Stimulated activated CD4-positive, alpha-beta T cell treated with anti-CD3 and anti-CD28 coated beads, Interleukin-2, amount 100 ng/mL, for 24 hours (primary cell): ENCODE results near the gene DCTPP1.
"Not testable (repeated sequence)": the region's sequence is repeated elsewhere in the genome, so short reads cannot be mapped to it uniquely, and the experiment has no call there.

Source experiments
- DNase-seq, 2 donors: peaks; one replicate each; pipeline ENCODE4 v3.0.0-alpha.2; 2020

DCTPP1 gene

GRCh38 chr16:30429678-30430427, at the start of gene DCTPP1:
DCTPP1 (minus strand) TSS chr16:30430030; CDS start chr16:30429980, 50 bp downstream.
- DNase-seq = peak; percentile 97

- DNase-seq = no peak
These were observed 49.1 kb upstream of the DCTPP1 start for GRCh38 chr16:30478766-30479478.

GRCh38 chr16:30477773-30478172, 47.9 kb upstream of the DCTPP1 start:
- not testable (repeated sequence) for DNase-seq

DNA sequence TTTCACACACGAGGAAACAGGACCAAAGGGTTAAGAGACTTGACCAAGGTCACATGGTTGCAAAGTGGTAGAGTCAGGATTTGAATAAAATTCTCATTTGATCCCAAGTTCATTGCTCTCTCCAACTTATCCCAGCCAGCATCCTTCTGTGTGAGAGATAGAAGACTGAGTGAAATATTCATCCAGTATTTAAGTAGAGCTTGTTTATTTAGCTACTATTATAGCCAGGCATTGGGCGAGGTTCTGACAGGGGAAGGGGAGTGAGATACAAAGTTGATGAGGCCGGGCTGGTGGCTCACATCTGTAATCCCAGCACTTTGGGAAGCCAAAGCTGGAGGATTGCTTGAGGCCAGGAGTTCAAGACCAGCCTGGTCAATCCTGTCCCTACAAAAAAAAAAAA, 47.2 kb upstream of the DCTPP1 start:
- no peak for DNase-seq

DNA sequence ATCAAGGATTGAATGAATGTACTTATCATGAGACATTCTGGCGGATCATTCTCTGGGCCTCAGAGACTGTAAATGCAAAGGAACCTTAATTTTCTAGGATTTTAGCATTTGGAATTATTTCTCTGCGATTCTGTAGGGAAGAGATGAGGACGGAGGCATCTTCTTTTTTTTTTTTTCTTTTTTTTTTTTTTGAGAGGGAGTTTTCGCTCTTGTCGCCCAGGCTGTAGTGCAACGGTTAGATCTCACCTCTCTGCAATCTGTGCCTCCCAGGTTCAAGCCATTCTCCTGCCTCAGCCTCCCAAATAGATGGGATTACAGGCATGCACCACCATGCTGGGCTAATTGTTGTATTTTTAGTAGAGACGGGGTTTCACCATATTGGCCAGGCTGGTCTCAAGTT, 44.9 kb upstream of the DCTPP1 start:
- DNase-seq = no peak

- DNase-seq = no peak
These were observed 44.2 kb upstream of the DCTPP1 start for GRCh38 chr16:30474074-30474452.

- DNase-seq = peak; percentile 73 to 77
These were observed 43.6 kb upstream of the DCTPP1 start for GRCh38 chr16:30473231-30474073.

GRCh38 chr16:30472328-30472942, 42.6 kb upstream of the DCTPP1 start, which contains the start of gene ITGAL:
ITGAL (plus strand) TSS chr16:30472742; CDS start chr16:30472838, 96 bp downstream.
- DNase-seq = peak; percentile 81 to 86

DNA sequence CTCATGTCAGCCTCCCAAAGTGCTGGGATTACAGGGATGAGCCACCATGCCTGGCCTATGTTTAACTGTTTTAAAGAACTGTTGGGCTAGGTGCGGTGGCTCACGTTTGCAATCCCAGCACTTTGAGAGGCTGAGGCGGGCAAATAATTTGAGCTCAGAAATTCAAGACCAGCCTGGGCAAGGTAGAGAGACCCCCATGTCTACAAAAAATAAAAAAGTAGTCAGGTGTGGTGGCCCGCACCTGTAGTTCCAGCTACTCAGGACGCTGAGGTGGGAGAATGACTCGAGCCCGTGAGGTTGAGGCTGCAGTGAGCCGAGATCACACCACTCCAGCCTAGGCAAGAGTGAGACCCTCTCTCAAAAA, 40.8 kb upstream of the DCTPP1 start:
- DNase-seq = no peak

DNA sequence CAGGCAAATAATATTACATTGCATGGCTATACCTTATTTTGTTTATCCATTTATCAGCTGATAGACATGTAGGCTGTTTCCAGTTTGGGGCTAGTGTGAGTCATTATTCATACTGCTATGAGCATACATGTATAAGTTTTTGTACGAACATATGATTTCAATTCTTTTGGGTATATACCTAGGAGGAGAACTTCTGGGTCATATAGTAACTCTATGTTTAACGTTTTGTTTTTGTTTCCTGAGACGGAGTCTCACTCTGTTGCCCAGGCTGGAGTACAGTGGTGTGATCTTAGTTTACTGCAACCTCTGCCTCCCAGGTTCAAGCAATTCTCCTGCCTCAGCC, 40.3 kb upstream of the DCTPP1 start:
- no peak for DNase-seq

DNA sequence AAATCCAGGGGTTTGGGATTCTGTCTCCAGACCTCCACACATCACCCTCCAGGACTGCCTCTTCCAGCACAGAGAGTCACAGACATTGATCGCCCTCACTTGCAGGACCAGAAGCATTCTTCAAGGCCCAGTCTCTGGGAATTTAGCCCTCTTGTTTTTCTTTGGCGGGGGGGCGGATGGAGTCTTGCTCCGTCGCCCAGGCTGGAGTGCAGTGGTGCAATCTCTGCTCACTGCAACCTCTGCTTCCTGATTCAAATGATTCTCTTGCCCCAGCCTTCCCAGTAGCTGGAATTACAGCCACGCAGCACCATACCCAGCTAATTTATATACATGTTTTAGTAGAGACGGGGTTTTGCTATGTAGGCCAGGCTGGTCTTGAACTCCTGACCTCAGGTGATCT, 34.2 kb upstream of the DCTPP1 start:
- DNase-seq = no peak

DNA sequence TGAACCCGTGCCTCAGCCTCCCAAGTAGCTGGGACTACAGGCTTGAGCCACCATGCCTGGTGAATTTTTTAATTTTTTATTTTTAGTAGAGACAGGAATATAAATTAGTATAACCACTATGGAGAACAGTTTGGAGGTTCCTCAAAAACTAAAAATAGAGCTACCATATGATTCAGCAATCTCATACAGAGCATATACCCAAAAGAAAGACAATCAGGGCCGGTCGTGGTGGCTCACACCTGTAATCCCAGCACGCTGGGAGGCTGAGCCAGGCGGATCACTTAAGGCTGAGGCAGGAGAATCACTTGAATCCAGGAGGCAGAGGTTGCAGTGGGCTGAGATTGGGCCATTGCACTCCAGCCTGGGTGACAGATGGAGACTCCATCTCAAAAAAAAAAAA, 31.6 kb upstream of the DCTPP1 start:
- not testable (repeated sequence) for DNase-seq

GRCh38 chr16:30459456-30459855, 29.6 kb upstream of the DCTPP1 start:
- DNase-seq = no peak

DNA sequence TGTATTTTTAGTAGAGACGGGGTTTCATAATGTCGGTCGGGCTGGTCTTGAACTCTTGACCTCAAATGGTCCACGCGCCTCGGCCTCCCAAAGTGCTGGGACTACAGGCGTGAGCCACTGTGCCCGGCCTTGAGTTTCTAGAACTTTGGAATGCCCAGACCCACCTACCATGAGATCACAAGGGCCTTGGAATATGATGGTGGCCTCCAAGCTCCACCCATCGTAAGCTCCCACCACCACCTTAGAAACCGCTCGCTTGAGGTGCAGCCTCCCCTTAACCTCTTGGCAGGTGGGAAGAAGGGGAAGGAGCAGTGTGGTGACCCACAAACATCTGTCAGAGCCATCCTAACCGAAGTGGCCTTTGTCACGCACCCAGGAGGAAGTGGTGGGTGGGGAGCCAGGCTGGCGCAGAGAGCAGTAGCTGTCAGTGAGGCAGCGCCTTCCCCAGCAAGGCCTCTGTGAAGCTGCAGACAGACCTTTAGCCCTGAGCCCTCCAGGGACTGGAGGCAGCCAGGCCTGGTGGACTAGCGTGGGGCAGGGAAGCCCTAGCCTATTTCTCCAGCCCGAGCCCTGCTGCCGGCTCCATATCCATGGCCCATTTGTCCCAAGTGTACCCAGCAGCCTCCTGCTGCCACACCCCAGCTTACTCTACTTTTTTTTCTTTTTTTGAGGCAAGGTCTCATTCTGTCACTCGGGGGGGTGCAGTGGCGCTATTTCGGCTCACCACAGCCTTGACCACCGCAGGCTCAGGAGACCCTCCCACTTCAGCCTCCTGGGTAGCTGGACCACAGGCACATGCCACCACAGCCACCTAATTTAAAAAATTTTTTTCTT, 28.9 kb upstream of the DCTPP1 start:
- peak; percentile 87 to 89 for DNase-seq

- no peak for DNase-seq
These were observed 28.1 kb upstream of the DCTPP1 start for GRCh38 chr16:30457743-30458560.

DNA sequence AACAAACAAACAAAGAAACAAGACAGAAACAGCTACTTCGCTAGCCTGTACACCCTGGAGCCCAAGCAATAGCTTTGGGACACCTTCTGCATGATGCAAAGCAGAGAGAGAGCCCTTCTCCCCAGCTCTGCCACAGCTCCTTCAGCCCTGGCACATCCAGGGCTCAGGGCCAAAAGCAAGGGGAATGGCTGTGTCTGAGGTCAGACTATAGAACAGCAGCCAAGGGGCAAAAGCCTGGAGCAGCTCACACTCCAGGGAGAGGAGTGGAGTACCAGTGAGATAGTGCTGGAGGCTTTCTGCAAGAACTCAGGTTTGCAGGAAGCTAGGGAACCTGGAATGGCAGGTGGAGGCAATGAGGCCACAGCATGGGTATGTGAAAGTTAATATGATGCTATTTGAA, 27.4 kb upstream of the DCTPP1 start:
- DNase-seq = no peak

- no peak for DNase-seq
These were observed 26.5 kb upstream of the DCTPP1 start for GRCh38 chr16:30456302-30456701.

GRCh38 chr16:30452709-30453580, 23.1 kb upstream of the DCTPP1 start:
- DNase-seq = not testable (repeated sequence)

DNA sequence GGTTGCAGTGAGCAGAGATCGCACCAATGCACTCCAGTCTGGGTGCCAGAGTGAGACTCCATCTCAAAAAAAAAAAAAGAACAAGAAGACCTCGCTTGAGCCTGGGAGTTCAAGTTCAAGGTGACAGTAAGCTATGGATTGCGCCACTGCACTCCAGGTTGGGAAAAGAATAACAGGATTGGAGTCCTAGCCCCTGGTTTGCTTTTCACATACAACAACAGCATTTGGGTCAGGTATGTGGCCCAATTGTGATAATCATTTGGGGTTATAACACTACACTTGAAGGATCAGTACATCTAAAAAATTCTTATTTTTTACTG, 19.2 kb upstream of the DCTPP1 start:
- no peak for DNase-seq

GRCh38 chr16:30447512-30448226, 17.8 kb upstream of the DCTPP1 start:
- no peak for DNase-seq
